ENCODE data around the gene CDH5.

GRCh38 chr16:66428682-66429251 is 62.3 kb downstream of the CDH5 start:
- TF ChIP-seq CTCF (IDR thresholded peaks at IDR 0.05) (no peak), ZNF121 (CRISPR knock-in tag; IDR thresholded peaks at IDR 0.05) (no peak), MAX (CRISPR knock-in tag; IDR thresholded peaks at IDR 0.05) (no peak), NFYB (CRISPR knock-in tag; conservative IDR thresholded peaks at IDR 0.05; ENCODE audit: low read depth) (no peak), ATF3 (CRISPR knock-in tag; conservative IDR thresholded peaks at IDR 0.05) (no peak), GABPB1 (CRISPR knock-in tag; IDR thresholded peaks at IDR 0.05) (no peak), IRF2 (CRISPR knock-in tag; IDR thresholded peaks at IDR 0.05; ENCODE audit: borderline replicate concordance, low read depth) (no peak)

Measured in WTC11 (cell line).